NB4 (cell line): ENCODE results near the gene KNCN.

Experiments
- CTCF ChIP-seq: IDR thresholded peaks from one replicate; pipeline ENCODE4 v1.5.1; 2012; ENCODE audit warnings: low read depth, low read length
- POLR2A ChIP-seq: IDR thresholded peaks from 2 replicates; pipeline ENCODE4 v1.6.1; 2011; ENCODE audit warnings: mild to moderate bottlenecking; ENCODE audit not compliant: insufficient read length; ENCODE audit errors: extremely low read depth

- TF ChIP-seq CTCF = no peak
- no peak for TF ChIP-seq POLR2A
These were observed 3.3 kb upstream of the KNCN start for GRCh38 chr1:46554597-46555381.
